Keratinocyte (primary cell): ENCODE data around the gene SLAMF8. TPM values are rescaled to one million over a fixed set of nuclear protein-coding genes. Genes with fewer than 3 reads are reported as not detected.

Experiments used
- DNase-seq: peaks from one replicate; pipeline ENCODE4 v3.0.0-alpha.2; 2011; ENCODE audit warnings: low read depth, missing footprints, low spot score
- FAIRE-seq: peaks from 2 replicates; lab custom pipeline; 2011; peaks lifted over from hg19 to GRCh38; lab: Jason Lieb, UNC
- H2AFZ ChIP-seq: 2 replicates; pipeline ENCODE4 v1.6.0; 2012; ENCODE audit warnings: low read length, control low read depth, inconsistent platforms; ENCODE audit not compliant: control insufficient read depth
- H3K27ac ChIP-seq: 2 replicates; pipeline ENCODE4 v1.5.1; 2011; ENCODE audit warnings: low read length; ENCODE audit not compliant: control insufficient read depth, insufficient read depth
- H3K27me3 ChIP-seq: 3 replicates; pipeline ENCODE4 v1.6.0; 2011; ENCODE audit warnings: low read length; ENCODE audit not compliant: control insufficient read depth, insufficient read depth; ENCODE audit errors: extremely low read depth
- H3K36me3 ChIP-seq, 2 experiments: 2 replicates in 1 of 2; 3 replicates in 1 of 2; pipeline ENCODE4 v1.5.1; 2011; ENCODE audit warnings: low read length in 2 of 2, mild to moderate bottlenecking in 1 of 2; ENCODE audit not compliant: control insufficient read depth in 2 of 2, insufficient read depth in 2 of 2; ENCODE audit errors: extremely low read depth in 1 of 2
- H3K4me1 ChIP-seq: 3 replicates; pipeline ENCODE4 v1.5.1; 2011; ENCODE audit warnings: low read length; ENCODE audit not compliant: control insufficient read depth, insufficient read depth; ENCODE audit errors: extremely low read depth
- H3K4me2 ChIP-seq: 3 replicates; pipeline ENCODE4 v1.6.0; 2011; ENCODE audit warnings: low read depth, low read length; ENCODE audit not compliant: control insufficient read depth, insufficient read depth; ENCODE audit errors: extremely low read depth
- H3K4me3 ChIP-seq, 3 experiments: fragments of 200-600 bp in 1 of 3; sonication (generic) in 1 of 3; 2 replicates in 2 of 3; 3 replicates in 1 of 3; pipeline ENCODE4 v1.5.1; 2011 to 2016; ENCODE audit warnings: low read length in 3 of 3, mild to moderate bottlenecking in 3 of 3, control low read depth in 2 of 3, inconsistent platforms in 1 of 3, low read depth in 1 of 3, mixed read lengths in 1 of 3, mixed run types in 1 of 3, moderate library complexity in 1 of 3; ENCODE audit not compliant: control insufficient read depth in 2 of 3, insufficient read depth in 2 of 3; ENCODE audit errors: extremely low read depth in 1 of 3
- H3K79me2 ChIP-seq: 2 replicates; pipeline ENCODE4 v1.6.0; 2012; ENCODE audit warnings: low read length; ENCODE audit not compliant: control insufficient read depth, insufficient read depth
- H3K9ac ChIP-seq: 3 replicates; pipeline ENCODE4 v1.6.0; 2011; ENCODE audit warnings: low read length; ENCODE audit not compliant: control insufficient read depth, insufficient read depth; ENCODE audit errors: extremely low read depth
- H3K9me1 ChIP-seq: 3 replicates; pipeline ENCODE4 v1.6.0; 2011; ENCODE audit warnings: low read length; ENCODE audit not compliant: control insufficient read depth, insufficient read depth; ENCODE audit errors: extremely low read depth
- H3K9me3 ChIP-seq: 2 replicates; pipeline ENCODE4 v1.5.1; 2012; ENCODE audit warnings: low read depth, low read length; ENCODE audit not compliant: control insufficient read depth
- H4K20me1 ChIP-seq: 3 replicates; pipeline ENCODE4 v1.6.0; 2011; ENCODE audit warnings: low read length; ENCODE audit not compliant: control insufficient read depth, insufficient read depth; ENCODE audit errors: extremely low read depth
- EZH2 ChIP-seq: IDR thresholded peaks from one replicate; pipeline ENCODE4 v1.6.1; 2012; ENCODE audit warnings: inconsistent platforms, mild to moderate bottlenecking, low read length, moderate library complexity
- dilution Hi-C: fragments of 300-500 bp; cut with MboI; formaldehyde crosslinking; loops from one replicate; pipeline ENCODE4 v1.7.0; 2020; ENCODE audit warnings: low sequenced_read_pairs; ENCODE audit not compliant: extremely low pct_ligation_motif_present
- polyA plus RNA-seq, 5 experiments: library from polyadenylated mRNA; depleted of rRNA in 3 of 5; stranded (reverse) in 3 of 5; stranded (forward) in 1 of 5; unstranded in 1 of 5; fragments of >200 nt; gene quantifications; 1 replicate in 1 of 5; 2 replicates in 3 of 5; 3 replicates in 1 of 5; pipeline versions ENCODE4 v1.2.1 to v1.2.3, GENCODE V29; 2011 to 2012; ENCODE audit warnings: missing spikeins in 2 of 5, low read depth in 1 of 5, low replicate concordance in 1 of 5
- TF ChIP-seq, protein P1 (sequence below), 3 experiments: IDR thresholded peaks in 1 of 3; conservative IDR thresholded peaks in 1 of 3; optimal IDR thresholded peaks in 1 of 3; 2 replicates in 2 of 3; 3 replicates in 1 of 3; pipeline versions ENCODE3 to v1.5.1; 2011; ENCODE audit warnings: low read length in 3 of 3, mild to moderate bottlenecking in 3 of 3, moderate library complexity in 2 of 3, control low read depth in 1 of 3, inconsistent platforms in 1 of 3; ENCODE audit not compliant: insufficient read depth in 2 of 3; ENCODE audit errors: extremely low read depth in 1 of 3

SLAMF8 gene
- polyA plus RNA-seq, 1 donor (not counting 4 experiments of a cell fraction or from before 2014, with no cell fraction given): not detected

DNA sequence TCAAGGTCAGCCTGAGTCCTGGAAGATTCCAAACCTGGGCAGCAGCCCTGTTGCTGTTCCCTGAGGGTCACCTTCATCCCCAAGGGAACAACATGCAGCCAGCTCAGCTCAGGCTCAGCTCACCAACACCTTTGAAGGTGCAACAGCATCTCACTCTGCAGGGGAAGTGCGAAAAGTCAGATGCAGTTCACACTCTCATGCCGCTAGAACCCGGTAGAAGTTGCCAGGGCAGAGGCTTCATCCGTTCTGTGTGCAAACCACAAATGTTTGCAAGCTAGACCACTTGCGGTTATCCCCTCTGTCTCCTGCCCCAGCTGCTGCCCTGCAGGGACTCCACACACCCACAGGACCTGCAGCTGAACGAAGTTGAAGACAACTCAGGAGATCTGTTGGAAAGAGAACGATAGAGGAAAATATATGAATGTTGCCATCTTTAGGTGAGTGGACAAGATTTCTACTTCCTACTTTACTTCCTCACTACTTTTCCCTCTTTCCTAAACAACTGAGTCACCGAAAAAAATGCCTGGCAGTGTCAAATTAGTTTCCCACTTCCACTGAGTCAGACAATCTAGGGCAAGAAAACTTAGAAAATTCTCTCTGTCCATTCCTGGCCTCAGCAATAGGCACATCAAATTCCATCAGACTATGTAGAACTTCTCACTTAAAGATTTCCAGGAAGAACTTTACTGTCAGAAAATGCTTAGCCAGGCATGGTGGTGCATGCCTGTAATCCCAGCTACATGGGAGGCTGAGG, 26.3 kb upstream of the SLAMF8 start:
- H3K9ac ChIP-seq: no peak overlapping the region
- no peak overlapping the region for H3K4me3 ChIP-seq
- H2AFZ ChIP-seq: no peak overlapping the region
- DNase-seq (no peak), FAIRE-seq (no peak)
- dilution Hi-C loops: no loop called here
- H3K36me3 ChIP-seq: no peaks in the 10 kb centered on the region
- H4K20me1 ChIP-seq: no peaks in the 10 kb centered on the region
- no peaks in the 10 kb centered on the region for H3K9me3 ChIP-seq
- H3K9me1 ChIP-seq: no peaks in the 10 kb centered on the region
- no peaks in the 10 kb centered on the region for H3K4me1 ChIP-seq
- H3K4me2 ChIP-seq: no peak overlapping the region
- no peak overlapping the region for H3K27ac ChIP-seq
- H3K79me2 ChIP-seq: no peaks in the 10 kb centered on the region
- no peak for TF ChIP-seq EZH2
- TF ChIP-seq, protein P1, sequence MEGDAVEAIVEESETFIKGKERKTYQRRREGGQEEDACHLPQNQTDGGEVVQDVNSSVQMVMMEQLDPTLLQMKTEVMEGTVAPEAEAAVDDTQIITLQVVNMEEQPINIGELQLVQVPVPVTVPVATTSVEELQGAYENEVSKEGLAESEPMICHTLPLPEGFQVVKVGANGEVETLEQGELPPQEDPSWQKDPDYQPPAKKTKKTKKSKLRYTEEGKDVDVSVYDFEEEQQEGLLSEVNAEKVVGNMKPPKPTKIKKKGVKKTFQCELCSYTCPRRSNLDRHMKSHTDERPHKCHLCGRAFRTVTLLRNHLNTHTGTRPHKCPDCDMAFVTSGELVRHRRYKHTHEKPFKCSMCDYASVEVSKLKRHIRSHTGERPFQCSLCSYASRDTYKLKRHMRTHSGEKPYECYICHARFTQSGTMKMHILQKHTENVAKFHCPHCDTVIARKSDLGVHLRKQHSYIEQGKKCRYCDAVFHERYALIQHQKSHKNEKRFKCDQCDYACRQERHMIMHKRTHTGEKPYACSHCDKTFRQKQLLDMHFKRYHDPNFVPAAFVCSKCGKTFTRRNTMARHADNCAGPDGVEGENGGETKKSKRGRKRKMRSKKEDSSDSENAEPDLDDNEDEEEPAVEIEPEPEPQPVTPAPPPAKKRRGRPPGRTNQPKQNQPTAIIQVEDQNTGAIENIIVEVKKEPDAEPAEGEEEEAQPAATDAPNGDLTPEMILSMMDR (optimal IDR thresholded peaks at IDR 0.05 in 1 of 3, IDR thresholded peaks at IDR 0.05 in 1 of 3, conservative IDR thresholded peaks at IDR 0.05 in 1 of 3; ENCODE audit: extremely low read depth in 1 of 3, insufficient read depth in 2 of 3, low read length in 3 of 3): no peak
- H3K27me3 ChIP-seq: peaks cover 7% of the 10 kb centered on the region

DNA sequence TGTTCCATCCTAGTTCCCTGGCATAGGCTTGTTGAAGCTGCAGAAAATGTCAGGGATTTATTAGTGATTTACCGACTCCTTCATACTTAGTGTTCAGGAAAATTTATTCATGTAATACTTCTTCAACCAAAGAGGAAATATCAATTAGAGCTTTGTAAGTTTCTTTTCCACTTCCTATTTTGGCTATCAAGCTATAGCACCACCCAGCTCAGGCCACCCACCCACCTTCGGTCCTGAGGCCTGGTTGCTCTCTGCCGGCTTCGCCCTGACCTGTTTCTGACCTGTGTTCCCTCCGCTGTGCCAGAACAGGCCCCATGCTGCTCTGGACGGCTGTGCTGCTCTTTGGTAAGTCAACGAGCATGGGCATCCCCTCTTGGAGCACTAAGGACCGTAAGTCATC, 24.6 kb upstream of the SLAMF8 start, which contains the start of gene FCRL6:
TSS of gene FCRL6 (plus strand) at position 250 of the 400 bp plus-strand sequence. CDS start at position 315, 65 bp downstream.
- Histone ChIP-seq H3K27ac (no peak within 1 kb of the TSS), H3K4me1 (no peaks in the 10 kb centered on the region), H3K9me3 (no peaks in the 10 kb centered on the region), H3K27me3 (no peaks in the 10 kb centered on the region), H3K9ac (no peak within 1 kb of the TSS), H3K4me3 (no peak within 1 kb of the TSS), H3K9me1 (no peaks in the 10 kb centered on the region), H3K4me2 (no peak within 1 kb of the TSS), H2AFZ (no peak within 1 kb of the TSS), H3K79me2 (no peaks in the 10 kb centered on the region), H4K20me1 (no peaks in the 10 kb centered on the region), H3K36me3 (no peaks in the 10 kb centered on the region)
- TF ChIP-seq, protein P1 (optimal IDR thresholded peaks at IDR 0.05 in 1 of 3, IDR thresholded peaks at IDR 0.05 in 1 of 3, conservative IDR thresholded peaks at IDR 0.05 in 1 of 3; ENCODE audit: extremely low read depth in 1 of 3, insufficient read depth in 2 of 3, low read length in 3 of 3): no peak
- no peak for TF ChIP-seq EZH2
- dilution Hi-C loops: no loop called here
- FAIRE-seq (no peak), DNase-seq (no peak)
